Neuronal stem cell (in vitro differentiated cells): ENCODE measurements around the gene MICAL2.

ENCODE experiments used
- DNase-seq: peaks from one replicate; pipeline ENCODE4 v3.0.0-alpha.2; 2013; ENCODE audit warnings: low spot score
- H2AFZ ChIP-seq: one replicate; pipeline ENCODE4 v1.6.1; 2013; ENCODE audit warnings: mild to moderate bottlenecking, low read length, inconsistent platforms
- H2AK5ac ChIP-seq: 2 replicates; pipeline ENCODE4 v1.6.1; 2013; ENCODE audit warnings: low read depth, mild to moderate bottlenecking, inconsistent platforms, low read length, moderate library complexity, mixed read lengths
- H2BK120ac ChIP-seq: 2 replicates; pipeline ENCODE4 v1.6.1; 2013; ENCODE audit warnings: low read depth, mild to moderate bottlenecking, inconsistent platforms, low read length, moderate library complexity, mixed read lengths
- H2BK12ac ChIP-seq: one replicate; pipeline ENCODE4 v1.6.1; 2013; ENCODE audit warnings: low read length, inconsistent platforms
- H2BK15ac ChIP-seq: 2 replicates; pipeline ENCODE4 v1.6.1; 2013; ENCODE audit warnings: mild to moderate bottlenecking, low read length, inconsistent platforms, mixed read lengths
- H2BK5ac ChIP-seq: one replicate; pipeline ENCODE4 v1.6.1; 2013; ENCODE audit warnings: inconsistent platforms, mild to moderate bottlenecking, low read length, moderate library complexity
- H3K14ac ChIP-seq: one replicate; pipeline ENCODE4 v1.6.1; 2013; ENCODE audit warnings: low read length, inconsistent platforms
- H3K18ac ChIP-seq: 2 replicates; pipeline ENCODE4 v1.6.1; 2013; ENCODE audit warnings: low read length, inconsistent platforms
- H3K23ac ChIP-seq: 2 replicates; pipeline ENCODE4 v1.6.1; 2013; ENCODE audit warnings: low read depth, mild to moderate bottlenecking, mixed read lengths, low read length, inconsistent platforms; ENCODE audit not compliant: poor library complexity
- H3K27ac ChIP-seq: replicated peaks from 3 replicates; pipeline ENCODE4 v1.5.1; 2013; ENCODE audit warnings: low read length, inconsistent platforms
- H3K27me3 ChIP-seq, 3 experiments: 2 replicates each; pipeline ENCODE4 v1.6.1; 2013; ENCODE audit warnings: low read length in 3 of 3, mild to moderate bottlenecking in 2 of 3, inconsistent platforms in 1 of 3, low read depth in 1 of 3, mixed read lengths in 1 of 3, moderate library complexity in 1 of 3; ENCODE audit not compliant: control insufficient read depth in 3 of 3, insufficient read depth in 3 of 3
- H3K36me3 ChIP-seq, 2 donors: replicated peaks in 1 of 2; 2 replicates each; pipeline ENCODE4 v1.6.1; 2013; ENCODE audit warnings: low read length in 2 of 2; ENCODE audit not compliant: control insufficient read depth in 2 of 2, insufficient read depth in 2 of 2
- H3K4ac ChIP-seq: 2 replicates; pipeline ENCODE4 v1.6.1; 2013; ENCODE audit warnings: inconsistent platforms, mild to moderate bottlenecking, low read length, moderate library complexity
- H3K4me1 ChIP-seq, 2 donors: 1 replicate in 1 of 2; 2 replicates in 1 of 2; pipeline ENCODE4 v1.6.1; 2013; ENCODE audit warnings: low read length in 2 of 2, low read depth in 1 of 2; ENCODE audit not compliant: control insufficient read depth in 2 of 2, insufficient read depth in 1 of 2
- H3K4me2 ChIP-seq: one replicate; pipeline ENCODE4 v1.6.1; 2013; ENCODE audit warnings: mild to moderate bottlenecking, low read length, inconsistent platforms; ENCODE audit not compliant: insufficient read depth, poor library complexity, severe bottlenecking
- H3K4me3 ChIP-seq, 2 donors: 2 replicates each; pipeline ENCODE4 v1.5.1; 2013; ENCODE audit warnings: low read length in 2 of 2, mild to moderate bottlenecking in 2 of 2, inconsistent platforms in 1 of 2, moderate library complexity in 1 of 2
- H3K79me1 ChIP-seq: one replicate; pipeline ENCODE4 v1.6.1; 2013; ENCODE audit warnings: low read depth, mild to moderate bottlenecking, inconsistent platforms, low read length, moderate library complexity
- H3K9ac ChIP-seq: one replicate; pipeline ENCODE4 v1.6.1; 2013; ENCODE audit warnings: mild to moderate bottlenecking, low read depth, low read length, inconsistent platforms; ENCODE audit not compliant: poor library complexity
- H3K9me3 ChIP-seq, 2 donors: replicated peaks in 1 of 2; 2 replicates each; pipeline versions ENCODE3 to v1.6.1; 2013; ENCODE audit warnings: low read length in 2 of 2, mild to moderate bottlenecking in 2 of 2, inconsistent platforms in 1 of 2, low read depth in 1 of 2, mixed read lengths in 1 of 2, moderate library complexity in 1 of 2; ENCODE audit not compliant: control insufficient read depth in 2 of 2, insufficient read depth in 1 of 2
- H4K8ac ChIP-seq: one replicate; pipeline ENCODE4 v1.6.1; 2013; ENCODE audit warnings: low read depth, mild to moderate bottlenecking, inconsistent platforms, low read length, moderate library complexity
- H4K91ac ChIP-seq: one replicate; pipeline ENCODE4 v1.6.1; 2013; ENCODE audit warnings: low read length, low read depth, mild to moderate bottlenecking, inconsistent platforms; ENCODE audit not compliant: poor library complexity
- WGBS, 2 donors: extraction: QIAGEN DNeasy Blood & Tissue Kit; methylation state at CpG; one replicate each; pipeline ENCODE4 v1.1.7; 2013; ENCODE audit warnings: missing lambda C conversion rate in 2 of 2, mixed read lengths in 1 of 2; ENCODE audit not compliant: insufficient read length in 2 of 2, insufficient replicate concordance in 1 of 2; ENCODE audit errors: extremely low coverage in 2 of 2; 5-methylcytosine and 5-hydroxymethylcytosine counted together

MICAL2 gene

DNA sequence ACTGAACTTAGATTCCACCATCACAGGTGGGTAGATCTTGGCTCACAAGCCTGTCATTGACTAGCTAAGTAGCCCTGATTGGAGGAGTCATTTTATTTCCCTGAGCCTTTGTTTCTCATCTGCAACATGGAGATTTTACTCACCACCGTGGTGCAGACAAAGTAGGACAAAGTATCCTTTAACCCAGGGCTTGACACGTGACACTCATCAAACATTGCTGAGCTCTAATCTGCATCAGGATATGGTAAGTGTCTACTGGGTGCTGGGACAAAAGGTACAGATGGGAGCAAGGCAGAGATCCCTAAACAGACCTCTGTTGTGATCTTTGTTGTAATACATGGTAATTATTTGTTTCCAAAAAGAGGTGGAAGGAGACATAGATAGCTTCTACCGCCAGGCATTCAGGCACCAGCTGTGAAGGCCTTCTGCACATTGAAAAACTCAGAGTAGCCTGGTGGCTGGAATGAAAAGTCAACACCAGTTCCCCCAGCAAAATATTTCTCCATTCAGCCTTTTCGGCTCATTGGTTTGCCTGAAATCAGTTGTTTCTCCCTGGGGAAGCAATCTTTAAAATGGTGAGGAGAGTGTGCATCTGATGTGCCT lies 18.3 kb upstream of the MICAL2 start:
- H2AFZ ChIP-seq = peak overlapping the region; percentile 30
- no peak overlapping the region for H3K14ac ChIP-seq
- H2BK15ac ChIP-seq = no peak overlapping the region
- H3K4ac ChIP-seq = no peak overlapping the region
- WGBS, 2 donors = no CpG with 5 or more reads among the region's 4 CpGs
- H2AK5ac ChIP-seq = no peak overlapping the region
- H3K23ac ChIP-seq = no peak overlapping the region
- H3K4me3 ChIP-seq = no peak overlapping the region
- H4K91ac ChIP-seq = no peak overlapping the region
- no peaks in the 10 kb centered on the region for H3K79me1 ChIP-seq
- H3K36me3 ChIP-seq = no peaks in the 10 kb centered on the region
- H2BK12ac ChIP-seq = no peak overlapping the region
- H3K4me1 ChIP-seq = peaks cover 2 to 11% of the 10 kb centered on the region in 2 donors
- no peak overlapping the region for H2BK5ac ChIP-seq
- no peak overlapping the region for H4K8ac ChIP-seq
- H3K9ac ChIP-seq = no peak overlapping the region
- DNase-seq = no peak
- no peak overlapping the region for H3K4me2 ChIP-seq
- no peaks in the 10 kb centered on the region for H3K9me3 ChIP-seq
- H3K27me3 ChIP-seq = peaks cover 0 to 9% (median 0%) of the 10 kb centered on the region in 3 experiments
- H2BK120ac ChIP-seq = no peak overlapping the region
- no peak overlapping the region for H3K18ac ChIP-seq
- H3K27ac ChIP-seq = no peak overlapping the region

DNA sequence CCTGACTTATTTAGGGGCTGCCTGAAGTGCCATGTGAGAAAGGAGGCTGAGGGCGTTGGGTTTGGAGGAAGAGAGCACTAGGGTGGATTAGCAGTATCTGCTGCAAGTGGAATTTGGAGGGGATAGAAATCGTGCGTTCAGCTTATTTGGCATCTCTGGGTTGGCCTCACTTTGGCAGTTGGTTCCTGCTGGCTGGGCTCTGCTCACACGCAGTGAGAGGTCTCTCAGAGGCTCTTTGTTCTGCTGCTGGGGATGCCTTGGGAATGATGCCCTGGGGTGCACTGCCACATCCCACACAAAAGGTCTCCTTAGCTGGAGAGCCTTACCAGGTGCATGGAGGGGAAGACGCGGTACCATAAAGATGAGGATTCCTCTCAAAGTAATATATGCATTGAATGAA lies 17.7 kb upstream of the MICAL2 start:
- Histone ChIP-seq H3K4me1 (peaks cover 2 to 11% of the 10 kb centered on the region in 2 donors), H3K4me2 (no peak overlapping the region), H2BK15ac (no peak overlapping the region), H3K79me1 (no peaks in the 10 kb centered on the region), H3K9me3 (no peaks in the 10 kb centered on the region), H3K4me3 (no peak overlapping the region), H3K4ac (no peak overlapping the region), H3K27me3 (peaks cover 0 to 9% (median 0%) of the 10 kb centered on the region in 3 experiments), H3K27ac (no peak overlapping the region), H2BK5ac (no peak overlapping the region), H2BK120ac (no peak overlapping the region), H3K36me3 (no peaks in the 10 kb centered on the region), H4K91ac (no peak overlapping the region), H3K23ac (no peak overlapping the region), H3K9ac (no peak overlapping the region), H3K14ac (no peak overlapping the region), H4K8ac (no peak overlapping the region), H2AK5ac (no peak overlapping the region), H2BK12ac (no peak overlapping the region), H3K18ac (peak overlapping the region; percentile 38), H2AFZ (peak overlapping the region; percentile 30)
- WGBS, 2 donors = no CpG with 5 or more reads among the region's 6 CpGs
- no peak for DNase-seq

DNA sequence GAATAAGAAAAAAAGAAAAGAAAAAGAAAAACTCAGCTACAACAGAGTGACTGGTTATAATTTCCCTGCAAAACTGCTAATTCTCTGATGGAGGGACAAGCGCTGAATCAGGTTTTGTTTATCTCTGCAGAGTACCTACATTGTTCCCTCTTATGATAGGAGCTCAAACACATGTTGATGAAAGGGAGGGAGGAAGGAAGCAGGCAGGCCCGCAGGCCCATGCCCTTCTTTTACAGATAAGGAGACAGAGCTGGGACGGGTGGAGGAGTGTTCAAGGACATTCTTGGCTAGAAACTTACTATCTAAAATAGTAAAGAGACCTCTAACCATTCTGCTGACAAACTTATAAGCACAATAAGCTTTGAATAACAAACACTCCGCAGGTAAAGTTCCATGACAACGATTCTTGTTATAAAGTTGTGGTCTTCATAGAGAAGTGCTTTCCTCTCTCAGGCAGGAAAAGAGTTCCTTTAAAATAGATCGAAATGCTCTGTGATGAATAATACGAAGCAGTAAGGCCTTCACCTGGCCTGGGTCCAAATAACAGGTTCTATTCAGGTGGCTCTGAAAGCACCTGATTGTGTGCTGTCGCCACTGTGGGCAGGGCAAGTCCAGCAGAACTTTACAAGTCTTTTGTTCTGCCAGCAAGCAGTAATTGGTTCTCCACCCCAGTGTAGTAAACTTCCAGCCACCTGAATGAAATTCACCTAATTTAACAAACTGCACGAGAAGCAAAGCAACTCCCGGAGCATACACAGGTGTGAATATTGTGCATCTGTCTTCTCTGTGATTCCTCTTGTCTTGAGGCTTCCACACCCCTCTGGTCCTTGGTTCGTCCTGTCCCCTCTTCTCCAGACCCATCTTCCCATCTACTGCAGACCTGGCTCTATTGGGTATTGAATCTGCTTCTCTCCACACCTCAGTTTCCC lies 15.3 kb upstream of the MICAL2 start:
- Histone ChIP-seq H3K4ac (no peak overlapping the region), H2BK5ac (no peak overlapping the region), H2AK5ac (no peak overlapping the region), H3K9ac (no peak overlapping the region), H4K8ac (no peak overlapping the region), H3K18ac (no peak overlapping the region), H3K36me3 (no peaks in the 10 kb centered on the region), H2BK12ac (no peak overlapping the region), H3K9me3 (no peaks in the 10 kb centered on the region), H3K4me2 (no peak overlapping the region), H3K4me3 (no peak overlapping the region), H3K14ac (no peak overlapping the region), H2BK15ac (no peak overlapping the region), H2AFZ (no peak overlapping the region), H3K79me1 (no peaks in the 10 kb centered on the region), H2BK120ac (no peak overlapping the region), H3K23ac (no peak overlapping the region), H4K91ac (no peak overlapping the region), H3K4me1 (peaks cover 2 to 10% of the 10 kb centered on the region in 2 donors), H3K27me3 (peaks cover 0 to 9% (median 0%) of the 10 kb centered on the region in 3 experiments), H3K27ac (no peak overlapping the region)
- DNase-seq = no peak
- WGBS, 2 donors = no CpG with 5 or more reads among the region's 11 CpGs

DNA sequence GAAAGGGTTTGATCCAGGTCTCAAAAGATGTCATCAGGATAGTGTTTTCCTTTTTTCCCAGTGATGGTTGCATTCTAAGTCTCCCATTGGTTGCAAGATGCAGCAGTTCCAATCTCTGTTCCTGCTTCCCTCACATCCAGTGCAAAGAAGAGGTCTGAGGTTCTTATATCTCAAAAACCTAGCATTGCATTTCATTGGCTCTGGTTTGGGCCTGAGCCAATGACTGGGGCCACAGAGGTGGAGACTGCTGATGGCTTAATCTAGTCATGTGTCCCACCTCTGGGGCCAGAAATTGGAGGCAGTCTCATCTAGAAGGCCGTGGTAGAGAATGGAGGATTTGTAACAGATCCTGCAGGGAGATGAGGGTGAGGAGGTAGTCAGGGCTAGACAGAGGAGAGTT lies 13.2 kb upstream of the MICAL2 start:
- Histone ChIP-seq H3K9ac (no peak overlapping the region), H4K8ac (no peak overlapping the region), H3K27ac (no peak overlapping the region), H3K4me3 (no peak overlapping the region), H3K18ac (no peak overlapping the region), H2AFZ (no peak overlapping the region), H3K9me3 (no peaks in the 10 kb centered on the region), H2BK120ac (no peak overlapping the region), H3K27me3 (peaks cover 0 to 21% (median 0%) of the 10 kb centered on the region in 3 experiments), H3K4ac (no peak overlapping the region), H2BK12ac (no peak overlapping the region), H3K36me3 (no peaks in the 10 kb centered on the region), H2BK5ac (no peak overlapping the region), H3K23ac (no peak overlapping the region), H2BK15ac (no peak overlapping the region), H4K91ac (no peak overlapping the region), H3K4me1 (peaks cover 0 to 7% of the 10 kb centered on the region in 2 donors), H2AK5ac (no peak overlapping the region), H3K79me1 (no peaks in the 10 kb centered on the region), H3K4me2 (no peak overlapping the region), H3K14ac (no peak overlapping the region)
- no CpG with 5 or more reads among the region's 1 CpG for WGBS, 2 donors
- DNase-seq = no peak
